HepG2 (cell line): ENCODE results near the gene COL9A3. TPM values are rescaled to one million over a fixed set of nuclear protein-coding genes. Genes with fewer than 3 reads are reported as not detected.
A peak's percentile ranks its signal among the peaks of the same experiment; 100 is the strongest.

Experiments used
- ATAC-seq: fragments of 200-7000 bp; cut with Tn5 transposase; 3 replicates; pipeline ENCODE4 v1.9.1; 2020; ENCODE audit warnings: mild to moderate bottlenecking, moderate library complexity
- BruUV-seq: library from RNA; stranded (reverse); fragments of 400-500 nt; replicated peaks from 2 replicates; lab custom pipeline; 2021; lab: Mats Ljungman, UMichigan
- CTCF ChIA-PET: fragments of 300-600 bp; formaldehyde crosslinking; extraction: SDS; loops from one replicate; lab custom pipeline; 2021; ENCODE audit warnings: low total read pairs, inconsistent platforms, low intra/inter-chr PET ratio; lab: Yijun Ruan, JAX
- POLR2A ChIA-PET: fragments of 350-600 bp; sonication (Branson Sonifier 250); formaldehyde crosslinking; loops from one replicate; lab custom pipeline; 2020; ENCODE audit warnings: antibody characterized with exemption, inconsistent platforms; lab: Yijun Ruan, JAX
- DNase-seq: peaks from one replicate; pipeline ENCODE4 v3.0.0-alpha.2; 2015; ENCODE audit warnings: low spot score
- FAIRE-seq: peaks from 3 replicates; lab custom pipeline; 2011; peaks lifted over from hg19 to GRCh38; lab: Jason Lieb, UNC
- H2AFZ ChIP-seq: one replicate; pipeline ENCODE4 v1.6.1; 2011; ENCODE audit warnings: low read length, inconsistent platforms
- H3K27ac ChIP-seq: fragments of 300-600 bp; 3 replicates; pipeline ENCODE4 v1.8.0; 2011; ENCODE audit warnings: mixed run types, mild to moderate bottlenecking, mixed read lengths, low read length, inconsistent platforms; ENCODE audit not compliant: insufficient read depth; ENCODE audit errors: extremely low read length
- H3K27me3 ChIP-seq, 2 experiments: fragments of 200-600 bp in 1 of 2; 2 replicates in 1 of 2; 3 replicates in 1 of 2; pipeline versions ENCODE4 v1.6.0 to v1.8.0; 2011; ENCODE audit warnings: low read length in 2 of 2, mild to moderate bottlenecking in 2 of 2, moderate library complexity in 2 of 2, inconsistent platforms in 1 of 2; ENCODE audit not compliant: insufficient read depth in 2 of 2, control insufficient read depth in 1 of 2
- H3K36me3 ChIP-seq, 2 experiments: fragments of 200-600 bp in 1 of 2; replicated peaks in 1 of 2; 2 replicates in 1 of 2; 3 replicates in 1 of 2; pipeline versions ENCODE4 v1.5.1 to v1.8.0; 2011; ENCODE audit warnings: low read length in 2 of 2, inconsistent platforms in 1 of 2; ENCODE audit not compliant: insufficient read depth in 2 of 2, control insufficient read depth in 1 of 2
- H3K4me1 ChIP-seq: 2 replicates; pipeline ENCODE4 v1.5.1; 2012; ENCODE audit warnings: low read length, inconsistent platforms; ENCODE audit not compliant: insufficient read depth
- H3K4me2 ChIP-seq: 2 replicates; pipeline ENCODE4 v1.6.0; 2011; ENCODE audit warnings: low read depth, low read length, inconsistent platforms
- H3K4me3 ChIP-seq, 3 experiments: fragments of 200-600 bp in 1 of 3; sonication (generic), shearing (Covaris generic) in 1 of 3; replicated peaks in 1 of 3; 2 replicates each; pipeline ENCODE4 v1.5.1; 2011 to 2016; ENCODE audit warnings: low read length in 3 of 3, inconsistent platforms in 2 of 3, low read depth in 2 of 3, mild to moderate bottlenecking in 2 of 3, control low read depth in 1 of 3, mixed read lengths in 1 of 3; ENCODE audit not compliant: insufficient read depth in 1 of 3
- H3K79me2 ChIP-seq: one replicate; pipeline ENCODE4 v1.6.1; 2011; ENCODE audit warnings: low read length, inconsistent platforms; ENCODE audit not compliant: insufficient read depth
- H3K9ac ChIP-seq: 2 replicates; pipeline ENCODE4 v1.6.0; 2011; ENCODE audit warnings: mild to moderate bottlenecking, low read depth, low read length, inconsistent platforms; ENCODE audit not compliant: insufficient read depth
- H3K9me3 ChIP-seq: 2 replicates; pipeline ENCODE4 v1.5.1; 2012; ENCODE audit warnings: mild to moderate bottlenecking, low read length
- H4K20me1 ChIP-seq: 2 replicates; pipeline ENCODE4 v1.6.0; 2011; ENCODE audit warnings: inconsistent platforms, mild to moderate bottlenecking, low read length, moderate library complexity; ENCODE audit not compliant: insufficient read depth
- IRF2 ChIP-seq: IDR thresholded peaks from 2 replicates; pipeline ENCODE4 v1.6.1; 2018; ENCODE audit warnings: missing genetic modification reagents, missing compliant biosample characterization
- IRX3 ChIP-seq: sonication (generic); formaldehyde crosslinking; IDR thresholded peaks from 2 replicates; pipeline ENCODE4 v1.8.1; 2023; ENCODE audit warnings: mild to moderate bottlenecking, low read depth, missing genetic modification reagents, borderline replicate concordance
- KDM2A ChIP-seq: sonication (generic); formaldehyde crosslinking; IDR thresholded peaks from 2 replicates; pipeline ENCODE4 v1.4.0; 2020; ENCODE audit warnings: low read depth, missing genetic modification reagents, borderline replicate concordance
- MEIS2 ChIP-seq: sonication (generic); formaldehyde crosslinking; IDR thresholded peaks from 2 replicates; pipeline ENCODE4 v1.9.0; 2021; ENCODE audit warnings: mild to moderate bottlenecking, missing genetic modification reagents
- NFATC3 ChIP-seq: sonication (generic); formaldehyde crosslinking; IDR thresholded peaks from 2 replicates; pipeline ENCODE4 v1.5.1; 2020; ENCODE audit warnings: mild to moderate bottlenecking, missing genetic modification reagents
- PHB2 ChIP-seq: fragments of 450-650 bp; IDR thresholded peaks from 2 replicates; pipeline ENCODE4 v1.6.1; 2018; ENCODE audit not compliant: partially characterized antibody
- ZNF329 ChIP-seq: sonication (generic); formaldehyde crosslinking; IDR thresholded peaks from 2 replicates; pipeline ENCODE4 v1.9.0; 2021; ENCODE audit warnings: low read depth, mild to moderate bottlenecking, missing genetic modification reagents
- ZNF354B ChIP-seq: sonication (generic); formaldehyde crosslinking; IDR thresholded peaks from 2 replicates; pipeline ENCODE4 v1.8.0; 2022; ENCODE audit warnings: mild to moderate bottlenecking, missing genetic modification reagents
- ZNF747 ChIP-seq: sonication (generic); formaldehyde crosslinking; IDR thresholded peaks from 2 replicates; pipeline ENCODE4 v1.8.1; 2023; ENCODE audit warnings: missing genetic modification reagents, mild to moderate bottlenecking, borderline replicate concordance
- WGBS: methylation state at CpG from one replicate; pipeline ENCODE4 v1.1.6; 2017; ENCODE audit warnings: low lambda C conversion rate; 5-methylcytosine and 5-hydroxymethylcytosine counted together
- in situ Hi-C: cut with HindIII; loops from 2 replicates; pipeline ENCODE4 v1.10.0; 2017; ENCODE audit warnings: low pct_unique_long_range_greater_than_20kb; ENCODE audit not compliant: extremely low pct_ligation_motif_present
- intact Hi-C: fragments of 100-400 bp; cut with micrococcal nuclease; formaldehyde crosslinking; loops from one replicate; pipeline ENCODE4 v1.10.0; 2022; ENCODE audit not compliant: unreplicated experiment
- polyA plus RNA-seq, 8 experiments: library from polyadenylated mRNA; depleted of rRNA in 3 of 8; stranded (reverse) in 7 of 8; unstranded in 1 of 8; fragments of >200 nt; fragmentation: Illumina TruSeq in 4 of 8; extraction: Trizol in 4 of 8; gene quantifications; 2 replicates each; pipeline versions ENCODE4 v1.2.1 to v1.2.3, GENCODE V29; 2011 to 2016; ENCODE audit warnings: low read depth in 4 of 8, missing spikeins in 1 of 8, mixed read lengths in 1 of 8; ENCODE audit not compliant: insufficient read depth in 1 of 8
- total RNA-seq, 5 experiments: library from RNA; depleted of rRNA; stranded (reverse); fragments of >200 nt; fragmentation: Illumina TruSeq; extraction: Trizol; gene quantifications; 2 replicates each; pipeline ENCODE4 v1.2.3, GENCODE V29; 2016; ENCODE audit warnings: low read depth in 1 of 5
- TF ChIP-seq, protein P1 (sequence below): sonication (generic); formaldehyde crosslinking; IDR thresholded peaks from 2 replicates; pipeline ENCODE4 v1.4.0; 2020; ENCODE audit warnings: mild to moderate bottlenecking, low read depth, missing genetic modification reagents
- TF ChIP-seq, protein P2 (sequence below): sonication (generic); formaldehyde crosslinking; IDR thresholded peaks from 2 replicates; pipeline ENCODE4 v1.5.1; 2020; ENCODE audit warnings: mild to moderate bottlenecking, missing genetic modification reagents, moderate library complexity
- TF ChIP-seq, protein P3 (sequence below): sonication (generic); formaldehyde crosslinking; IDR thresholded peaks from 2 replicates; pipeline ENCODE4 v1.4.0; 2020; ENCODE audit warnings: mild to moderate bottlenecking, missing genetic modification reagents, borderline replicate concordance
- TF ChIP-seq, protein P4 (sequence below): sonication (generic); formaldehyde crosslinking; IDR thresholded peaks from 2 replicates; pipeline ENCODE4 v1.5.0; 2020; ENCODE audit warnings: missing genetic modification reagents

The COL9A3 gene
- total and polyA plus RNA-seq, 2 of the 13 experiments (the other 11 are each of a cell fraction or from before 2014, with no cell fraction given), result 155 to 204 TPM

DNA sequence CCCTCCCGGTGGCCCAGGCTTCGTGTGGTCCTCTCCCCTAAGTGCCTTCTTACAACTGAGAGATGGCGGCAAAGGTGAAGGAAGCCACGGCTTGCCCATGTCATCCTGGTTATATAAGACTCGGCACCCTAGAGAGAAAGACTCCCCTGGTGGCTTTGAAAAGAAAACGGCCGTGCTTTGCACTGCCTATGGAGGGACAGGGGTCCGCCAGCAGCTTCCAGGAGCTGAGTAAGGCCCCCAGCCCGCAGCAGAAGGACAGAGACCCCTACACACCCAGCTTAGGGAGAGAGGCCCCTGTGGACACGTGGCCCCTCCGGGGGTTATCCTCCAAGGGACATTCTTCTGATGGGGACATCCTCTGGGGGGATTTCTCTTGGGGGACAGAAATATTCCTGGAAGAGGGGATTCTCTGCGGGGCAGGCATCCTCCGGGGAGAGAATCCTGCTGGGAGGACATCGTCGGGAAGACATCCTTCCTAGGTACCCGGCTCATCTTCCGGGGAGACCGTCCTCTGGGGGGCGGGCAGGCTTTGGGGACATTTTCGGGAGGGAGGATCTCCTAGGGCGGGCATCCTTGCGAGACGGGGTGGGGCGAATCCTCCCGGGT is 12.7 kb upstream of the COL9A3 start:
- Histone ChIP-seq H3K27me3 (no peaks in the 10 kb centered on the region), H3K9ac (peak overlapping the region; percentile 42; the same call in 1 of the 2 replicates), H3K36me3 (peaks cover 34 to 44% of the 10 kb centered on the region in 2 experiments), H3K9me3 (no peaks in the 10 kb centered on the region), H3K4me3 (peak overlapping the region; percentile 82 to 100 (median 96)), H3K4me2 (peak overlapping the region; percentile 82), H3K4me1 (peaks cover 48% of the 10 kb centered on the region), H4K20me1 (peaks cover 14% of the 10 kb centered on the region; the same call in 1 of the 2 replicates), H3K27ac (peak overlapping the region; percentile 35), H3K79me2 (peaks cover 24% of the 10 kb centered on the region), H2AFZ (no peak overlapping the region)
- BruUV-seq, result no TSS peak
- WGBS, result 19% methylated on average over 23 of the region's 25 CpGs
- ChIA-PET POLR2A (interaction anchor here (0.7 to 6.6 kb wide), 7 partner anchors 9 to 180 kb away, joined by 3 to 110 read pairs (median 5); partner anchors contain the start of genes COL9A3 and MRGBP), CTCF (no interaction called here)
- in situ Hi-C loops (no loop called here), intact Hi-C loops (no loop called here)
- peak; percentile 8 for ATAC-seq
- peak; percentile 67 for DNase-seq
- FAIRE-seq, result no peak
- TF ChIP-seq, protein P1, sequence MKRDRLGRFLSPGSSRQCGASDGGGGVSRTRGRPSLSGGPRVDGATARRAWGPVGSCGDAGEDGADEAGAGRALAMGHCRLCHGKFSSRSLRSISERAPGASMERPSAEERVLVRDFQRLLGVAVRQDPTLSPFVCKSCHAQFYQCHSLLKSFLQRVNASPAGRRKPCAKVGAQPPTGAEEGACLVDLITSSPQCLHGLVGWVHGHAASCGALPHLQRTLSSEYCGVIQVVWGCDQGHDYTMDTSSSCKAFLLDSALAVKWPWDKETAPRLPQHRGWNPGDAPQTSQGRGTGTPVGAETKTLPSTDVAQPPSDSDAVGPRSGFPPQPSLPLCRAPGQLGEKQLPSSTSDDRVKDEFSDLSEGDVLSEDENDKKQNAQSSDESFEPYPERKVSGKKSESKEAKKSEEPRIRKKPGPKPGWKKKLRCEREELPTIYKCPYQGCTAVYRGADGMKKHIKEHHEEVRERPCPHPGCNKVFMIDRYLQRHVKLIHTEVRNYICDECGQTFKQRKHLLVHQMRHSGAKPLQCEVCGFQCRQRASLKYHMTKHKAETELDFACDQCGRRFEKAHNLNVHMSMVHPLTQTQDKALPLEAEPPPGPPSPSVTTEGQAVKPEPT (CRISPR knock-in tag), result no peak
- TF ChIP-seq, protein P2, sequence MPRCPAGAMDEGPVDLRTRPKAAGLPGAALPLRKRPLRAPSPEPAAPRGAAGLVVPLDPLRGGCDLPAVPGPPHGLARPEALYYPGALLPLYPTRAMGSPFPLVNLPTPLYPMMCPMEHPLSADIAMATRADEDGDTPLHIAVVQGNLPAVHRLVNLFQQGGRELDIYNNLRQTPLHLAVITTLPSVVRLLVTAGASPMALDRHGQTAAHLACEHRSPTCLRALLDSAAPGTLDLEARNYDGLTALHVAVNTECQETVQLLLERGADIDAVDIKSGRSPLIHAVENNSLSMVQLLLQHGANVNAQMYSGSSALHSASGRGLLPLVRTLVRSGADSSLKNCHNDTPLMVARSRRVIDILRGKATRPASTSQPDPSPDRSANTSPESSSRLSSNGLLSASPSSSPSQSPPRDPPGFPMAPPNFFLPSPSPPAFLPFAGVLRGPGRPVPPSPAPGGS (CRISPR knock-in tag), result peak; percentile 68; the same call in 1 of the 2 replicates
- TF ChIP-seq NFATC3 (peak; percentile 94; the same call in 1 of the 2 replicates), IRF2 (CRISPR knock-in tag) (peak; percentile 29; the same call in 1 of the 2 replicates), ZNF354B (CRISPR knock-in tag) (0 out of 2 replicates have a peak, but pooled peaks have one; percentile 2), PHB2 (no peak), MEIS2 (no peak), ZNF747 (CRISPR knock-in tag) (no peak; the same call in 1 of the 2 replicates), KDM2A (CRISPR knock-in tag) (peak; percentile 32; the same call in 1 of the 2 replicates), ZNF329 (CRISPR knock-in tag) (no peak), IRX3 (CRISPR knock-in tag) (peak; percentile 7; the same call in 1 of the 2 replicates)
- TF ChIP-seq, protein P3, sequence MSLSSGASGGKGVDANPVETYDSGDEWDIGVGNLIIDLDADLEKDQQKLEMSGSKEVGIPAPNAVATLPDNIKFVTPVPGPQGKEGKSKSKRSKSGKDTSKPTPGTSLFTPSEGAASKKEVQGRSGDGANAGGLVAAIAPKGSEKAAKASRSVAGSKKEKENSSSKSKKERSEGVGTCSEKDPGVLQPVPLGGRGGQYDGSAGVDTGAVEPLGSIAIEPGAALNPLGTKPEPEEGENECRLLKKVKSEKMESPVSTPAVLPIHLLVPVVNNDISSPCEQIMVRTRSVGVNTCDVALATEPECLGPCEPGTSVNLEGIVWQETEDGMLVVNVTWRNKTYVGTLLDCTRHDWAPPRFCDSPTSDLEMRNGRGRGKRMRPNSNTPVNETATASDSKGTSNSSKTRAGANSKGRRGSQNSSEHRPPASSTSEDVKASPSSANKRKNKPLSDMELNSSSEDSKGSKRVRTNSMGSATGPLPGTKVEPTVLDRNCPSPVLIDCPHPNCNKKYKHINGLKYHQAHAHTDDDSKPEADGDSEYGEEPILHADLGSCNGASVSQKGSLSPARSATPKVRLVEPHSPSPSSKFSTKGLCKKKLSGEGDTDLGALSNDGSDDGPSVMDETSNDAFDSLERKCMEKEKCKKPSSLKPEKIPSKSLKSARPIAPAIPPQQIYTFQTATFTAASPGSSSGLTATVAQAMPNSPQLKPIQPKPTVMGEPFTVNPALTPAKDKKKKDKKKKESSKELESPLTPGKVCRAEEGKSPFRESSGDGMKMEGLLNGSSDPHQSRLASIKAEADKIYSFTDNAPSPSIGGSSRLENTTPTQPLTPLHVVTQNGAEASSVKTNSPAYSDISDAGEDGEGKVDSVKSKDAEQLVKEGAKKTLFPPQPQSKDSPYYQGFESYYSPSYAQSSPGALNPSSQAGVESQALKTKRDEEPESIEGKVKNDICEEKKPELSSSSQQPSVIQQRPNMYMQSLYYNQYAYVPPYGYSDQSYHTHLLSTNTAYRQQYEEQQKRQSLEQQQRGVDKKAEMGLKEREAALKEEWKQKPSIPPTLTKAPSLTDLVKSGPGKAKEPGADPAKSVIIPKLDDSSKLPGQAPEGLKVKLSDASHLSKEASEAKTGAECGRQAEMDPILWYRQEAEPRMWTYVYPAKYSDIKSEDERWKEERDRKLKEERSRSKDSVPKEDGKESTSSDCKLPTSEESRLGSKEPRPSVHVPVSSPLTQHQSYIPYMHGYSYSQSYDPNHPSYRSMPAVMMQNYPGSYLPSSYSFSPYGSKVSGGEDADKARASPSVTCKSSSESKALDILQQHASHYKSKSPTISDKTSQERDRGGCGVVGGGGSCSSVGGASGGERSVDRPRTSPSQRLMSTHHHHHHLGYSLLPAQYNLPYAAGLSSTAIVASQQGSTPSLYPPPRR, result 0 out of 2 replicates have a peak, but pooled peaks have one; percentile 9
- TF ChIP-seq, protein P4, sequence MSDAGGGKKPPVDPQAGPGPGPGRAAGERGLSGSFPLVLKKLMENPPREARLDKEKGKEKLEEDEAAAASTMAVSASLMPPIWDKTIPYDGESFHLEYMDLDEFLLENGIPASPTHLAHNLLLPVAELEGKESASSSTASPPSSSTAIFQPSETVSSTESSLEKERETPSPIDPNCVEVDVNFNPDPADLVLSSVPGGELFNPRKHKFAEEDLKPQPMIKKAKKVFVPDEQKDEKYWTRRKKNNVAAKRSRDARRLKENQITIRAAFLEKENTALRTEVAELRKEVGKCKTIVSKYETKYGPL, result peak; percentile 16; the same call in 1 of the 2 replicates
